ENCODE measurements around the gene PARP1. TPM values are rescaled to one million over a fixed set of nuclear protein-coding genes. Genes with fewer than 3 reads are reported as not detected.

Gene PARP1
- total RNA-seq, 1 donor, result 51.0 TPM

DNA sequence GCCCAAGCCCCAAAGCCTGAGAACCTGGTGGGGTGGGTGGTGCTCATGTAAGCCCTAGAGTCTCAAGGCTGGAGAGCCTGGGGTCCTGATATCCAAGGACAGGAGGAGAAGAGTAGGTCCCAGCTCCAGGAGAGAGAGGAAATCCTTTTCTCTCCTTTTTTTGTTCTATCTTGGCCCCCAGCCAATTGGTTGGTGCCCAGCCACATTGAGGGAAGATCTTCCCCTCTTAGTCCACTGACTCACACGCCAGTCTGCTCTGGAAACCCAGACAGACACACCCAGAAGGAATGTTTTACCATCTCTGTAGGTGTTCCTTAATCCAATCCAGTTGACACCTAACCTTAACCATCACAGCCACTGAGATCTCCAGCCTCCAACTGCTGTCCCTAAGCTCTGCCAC is 82.7 kb downstream of the PARP1 start:
- no peaks in the 10 kb centered on the region for H3K36me3 ChIP-seq (ENCODE audit: insufficient read depth, low read length)
- no peak overlapping the region for H3K27ac ChIP-seq (ENCODE audit: low read depth, low read length)
- H3K27me3 ChIP-seq (ENCODE audit: insufficient read depth, low read length), result no peaks in the 10 kb centered on the region
- no peaks in the 10 kb centered on the region for H3K79me2 ChIP-seq (ENCODE audit: insufficient read depth, low read length)
- DNase-seq (ENCODE audit: insufficient read length, low spot score, missing footprints), result no peak
- TF ChIP-seq, protein P1, sequence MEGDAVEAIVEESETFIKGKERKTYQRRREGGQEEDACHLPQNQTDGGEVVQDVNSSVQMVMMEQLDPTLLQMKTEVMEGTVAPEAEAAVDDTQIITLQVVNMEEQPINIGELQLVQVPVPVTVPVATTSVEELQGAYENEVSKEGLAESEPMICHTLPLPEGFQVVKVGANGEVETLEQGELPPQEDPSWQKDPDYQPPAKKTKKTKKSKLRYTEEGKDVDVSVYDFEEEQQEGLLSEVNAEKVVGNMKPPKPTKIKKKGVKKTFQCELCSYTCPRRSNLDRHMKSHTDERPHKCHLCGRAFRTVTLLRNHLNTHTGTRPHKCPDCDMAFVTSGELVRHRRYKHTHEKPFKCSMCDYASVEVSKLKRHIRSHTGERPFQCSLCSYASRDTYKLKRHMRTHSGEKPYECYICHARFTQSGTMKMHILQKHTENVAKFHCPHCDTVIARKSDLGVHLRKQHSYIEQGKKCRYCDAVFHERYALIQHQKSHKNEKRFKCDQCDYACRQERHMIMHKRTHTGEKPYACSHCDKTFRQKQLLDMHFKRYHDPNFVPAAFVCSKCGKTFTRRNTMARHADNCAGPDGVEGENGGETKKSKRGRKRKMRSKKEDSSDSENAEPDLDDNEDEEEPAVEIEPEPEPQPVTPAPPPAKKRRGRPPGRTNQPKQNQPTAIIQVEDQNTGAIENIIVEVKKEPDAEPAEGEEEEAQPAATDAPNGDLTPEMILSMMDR (IDR thresholded peaks at IDR 0.05; ENCODE audit: extremely low read depth, low read depth, low read length), result no peak
- H3K4me2 ChIP-seq (ENCODE audit: insufficient read depth, low read length), result no peak overlapping the region
- no peak overlapping the region for H3K4me3 ChIP-seq (ENCODE audit: insufficient read depth, low read length)
- no peaks in the 10 kb centered on the region for H3K4me1 ChIP-seq (ENCODE audit: insufficient read depth, low read length)
- no peaks in the 10 kb centered on the region for H3K9me3 ChIP-seq (ENCODE audit: low read depth, low read length)
- no peaks in the 10 kb centered on the region for H4K20me1 ChIP-seq (ENCODE audit: insufficient read depth, low read length)
- H2AFZ ChIP-seq (ENCODE audit: low read length), result no peak overlapping the region

- Histone ChIP-seq H3K4me2 (ENCODE audit: insufficient read depth, low read length) (no peak overlapping the region), H3K27ac (ENCODE audit: low read depth, low read length) (no peak overlapping the region), H3K4me3 (ENCODE audit: insufficient read depth, low read length) (no peak overlapping the region), H3K4me1 (ENCODE audit: insufficient read depth, low read length) (no peaks in the 10 kb centered on the region), H2AFZ (ENCODE audit: low read length) (no peak overlapping the region), H4K20me1 (ENCODE audit: insufficient read depth, low read length) (no peaks in the 10 kb centered on the region), H3K79me2 (ENCODE audit: insufficient read depth, low read length) (no peaks in the 10 kb centered on the region), H3K27me3 (ENCODE audit: insufficient read depth, low read length) (no peaks in the 10 kb centered on the region), H3K9me3 (ENCODE audit: low read depth, low read length) (no peaks in the 10 kb centered on the region), H3K36me3 (ENCODE audit: insufficient read depth, low read length) (no peaks in the 10 kb centered on the region)
- TF ChIP-seq, protein P1 (IDR thresholded peaks at IDR 0.05; ENCODE audit: extremely low read depth, low read depth, low read length), result no peak
- no peak for DNase-seq (ENCODE audit: insufficient read length, low spot score, missing footprints)
Measured at GRCh38 chr1:226324479-226324878, 83.4 kb downstream of the PARP1 start.

DNA sequence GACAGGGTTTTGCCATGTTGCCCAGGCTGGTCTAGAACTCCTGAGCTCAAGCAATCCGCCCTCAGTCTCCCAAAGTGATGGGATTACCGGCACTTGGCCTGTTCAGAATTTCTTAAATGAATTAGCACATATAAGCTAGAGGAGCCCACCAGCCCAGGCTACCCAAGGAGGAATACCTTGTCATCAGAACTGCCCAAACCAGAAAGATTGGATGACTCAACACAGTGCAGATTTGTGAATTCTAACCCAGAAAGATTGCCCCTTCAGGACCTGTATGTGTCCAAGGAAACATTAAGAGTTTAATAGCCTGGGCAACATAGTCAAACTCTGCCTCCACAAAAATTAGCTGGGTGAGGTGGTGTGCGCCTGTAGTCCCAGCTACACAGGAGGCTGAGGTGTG is 84.9 kb downstream of the PARP1 start:
- H3K9me3 ChIP-seq (ENCODE audit: low read depth, low read length), result no peaks in the 10 kb centered on the region
- H2AFZ ChIP-seq (ENCODE audit: low read length), result no peak overlapping the region
- TF ChIP-seq, protein P1 (IDR thresholded peaks at IDR 0.05; ENCODE audit: extremely low read depth, low read depth, low read length), result no peak
- no peak overlapping the region for H3K27ac ChIP-seq (ENCODE audit: low read depth, low read length)
- H3K4me1 ChIP-seq (ENCODE audit: insufficient read depth, low read length), result no peaks in the 10 kb centered on the region
- no peak overlapping the region for H3K4me3 ChIP-seq (ENCODE audit: insufficient read depth, low read length)
- H3K4me2 ChIP-seq (ENCODE audit: insufficient read depth, low read length), result no peak overlapping the region
- DNase-seq (ENCODE audit: insufficient read length, low spot score, missing footprints), result no peak
- H3K36me3 ChIP-seq (ENCODE audit: insufficient read depth, low read length), result no peaks in the 10 kb centered on the region
- peaks cover 2% of the 10 kb centered on the region for H3K27me3 ChIP-seq (ENCODE audit: insufficient read depth, low read length)
- H3K79me2 ChIP-seq (ENCODE audit: insufficient read depth, low read length), result no peaks in the 10 kb centered on the region
- H4K20me1 ChIP-seq (ENCODE audit: insufficient read depth, low read length), result no peaks in the 10 kb centered on the region

- H3K27ac ChIP-seq (ENCODE audit: low read depth, low read length), result no peak overlapping the region
- DNase-seq (ENCODE audit: insufficient read length, low spot score, missing footprints), result no peak
- H3K4me3 ChIP-seq (ENCODE audit: insufficient read depth, low read length), result no peak overlapping the region
Measured at GRCh38 chr1:226320930-226321329, 87.0 kb downstream of the PARP1 start.

More at GRCh38 chr1:226320930-226321329, 87.0 kb downstream of the PARP1 start:
- H3K36me3 ChIP-seq (ENCODE audit: insufficient read depth, low read length), result no peaks in the 10 kb centered on the region
- H3K4me2 ChIP-seq (ENCODE audit: insufficient read depth, low read length), result no peak overlapping the region
- H3K27me3 ChIP-seq (ENCODE audit: insufficient read depth, low read length), result peaks cover 5% of the 10 kb centered on the region
- no peaks in the 10 kb centered on the region for H3K79me2 ChIP-seq (ENCODE audit: insufficient read depth, low read length)
- TF ChIP-seq, protein P1 (IDR thresholded peaks at IDR 0.05; ENCODE audit: extremely low read depth, low read depth, low read length), result no peak
- H3K4me1 ChIP-seq (ENCODE audit: insufficient read depth, low read length), result no peaks in the 10 kb centered on the region
- no peak overlapping the region for H2AFZ ChIP-seq (ENCODE audit: low read length)
- no peaks in the 10 kb centered on the region for H4K20me1 ChIP-seq (ENCODE audit: insufficient read depth, low read length)
- no peaks in the 10 kb centered on the region for H3K9me3 ChIP-seq (ENCODE audit: low read depth, low read length)
